Psoas muscle (tissue), 8 donors: ENCODE measurements around the gene MYO3B. TPM values are rescaled to one million over a fixed set of nuclear protein-coding genes. Genes with fewer than 3 reads are reported as not detected.

ENCODE experiments used
- ATAC-seq, 4 donors: fragments of 200-7000 bp; cut with Tn5 transposase; one replicate each; pipeline ENCODE4 v1.9.1; 2020; ENCODE audit warnings: moderate library complexity in 3 of 4, mild to moderate bottlenecking in 2 of 4
- DNase-seq, 2 donors: peaks; one replicate each; pipeline ENCODE4 v3.0.0-alpha.2; 2020
- H3K27ac ChIP-seq: fragments of 200-600 bp; one replicate; pipeline ENCODE4 v1.8.0; 2022
- H3K27me3 ChIP-seq, 3 donors: fragments of 200-600 bp in 1 of 3; one replicate each; pipeline versions ENCODE4 v1.6.1 to v1.8.0; 2013 to 2022; ENCODE audit warnings: low read length in 2 of 3, mild to moderate bottlenecking in 2 of 3, moderate library complexity in 1 of 3; ENCODE audit not compliant: insufficient read depth in 3 of 3
- H3K36me3 ChIP-seq, 2 donors: fragments of 200-600 bp in 1 of 2; one replicate each; pipeline versions ENCODE4 v1.6.1 to v1.8.0; 2013 to 2022; ENCODE audit warnings: low read depth in 1 of 2, mild to moderate bottlenecking in 1 of 2, moderate library complexity in 1 of 2; ENCODE audit not compliant: insufficient read depth in 1 of 2
- H3K4me1 ChIP-seq: fragments of 200-600 bp; one replicate; pipeline ENCODE4 v1.8.0; 2022
- H3K4me3 ChIP-seq: fragments of 200-600 bp; one replicate; pipeline ENCODE4 v1.8.0; 2022; ENCODE audit warnings: mild to moderate bottlenecking
- H3K9me3 ChIP-seq: fragments of 200-600 bp; one replicate; pipeline ENCODE4 v1.8.0; 2022
- CTCF ChIP-seq: fragments of 200-600 bp; IDR thresholded peaks from one replicate; pipeline ENCODE4 v1.8.0; 2022; ENCODE audit warnings: antibody characterized with exemption
- WGBS, 3 donors: extraction: QIAGEN DNeasy Blood & Tissue Kit; methylation state at CpG; one replicate each; pipeline versions ENCODE4 v1.1.6 to v1.1.7; 2013; 5-methylcytosine and 5-hydroxymethylcytosine counted together
- intact Hi-C, 2 donors: fragments of 100-400 bp; cut with DNase I; formaldehyde crosslinking; loops; one replicate each; pipeline versions ENCODE4 v1.11.0 to v1.14.2; 2022
- polyA plus RNA-seq, 3 donors: library from polyadenylated mRNA; stranded (reverse); fragments of 200-250 nt; gene quantifications; one replicate each; pipeline ENCODE4 v1.2.3, GENCODE V29; 2013
- total RNA-seq, 4 donors: library from RNA; stranded (reverse); fragmentation: NEBNext Ultra II Directional in 2 of 4; extraction: Animal tissue kit (Norgen Biotek cat#: 25700) in 2 of 4; gene quantifications; one replicate each; pipeline versions ENCODE4 v1.2.1 to v1.2.4, GENCODE V29; 2021 to 2023
- donor health status: healthy with polysubstance abuse.
- donor health status: DM: no; HTN: no; CAD: no; lungs with moderate emphysema.
- donor health status: Bipolar disorder and iron deficiency.
- donor health status: healthy.
- donor health status: DM: yes; HTN: yes; CAD: no.
- donor health status: DM: no; HTN: no; CAD: no.
- donor health status: DM: no; HTN: no; CAD: no.
- donor health status: DM: yes; HTN: yes; CAD: no.

Gene MYO3B
- total and polyA plus RNA-seq, 7 donors, result 0.04 to 0.32 TPM; not detected in 5

- no peak for TF ChIP-seq CTCF
- H3K27me3 ChIP-seq, result peaks cover 0 to 45% (median 4%) of the 10 kb centered on the region in 3 donors
- H3K9me3 ChIP-seq, result no peaks in the 10 kb centered on the region
- no peaks in the 10 kb centered on the region for H3K36me3 ChIP-seq
- 62 to 91% (median 75%) methylated on average over 3 of the region's 3 CpGs for WGBS, 3 donors
- no peak overlapping the region for H3K4me3 ChIP-seq
- no peaks in the 10 kb centered on the region for H3K4me1 ChIP-seq
- no peak overlapping the region for H3K27ac ChIP-seq
- DNase-seq, result no peak
- intact Hi-C loops, result no loop called here
- no peak for ATAC-seq
Measured at GRCh38 chr2:170365686-170366085, 187.7 kb downstream of the MYO3B start.

- Histone ChIP-seq H3K27me3 (peaks cover 0 to 41% (median 4%) of the 10 kb centered on the region in 3 donors), H3K27ac (no peak overlapping the region), H3K36me3 (no peaks in the 10 kb centered on the region), H3K4me3 (no peak overlapping the region), H3K9me3 (no peaks in the 10 kb centered on the region), H3K4me1 (no peaks in the 10 kb centered on the region)
- 67 to 72% (median 71%) methylated on average over 5 of the region's 5 CpGs for WGBS, 3 donors
- DNase-seq, result no peak
- intact Hi-C loops, result no loop called here
- no peak for TF ChIP-seq CTCF
- ATAC-seq, result no peak
Measured at GRCh38 chr2:170368370-170368769, 190.4 kb downstream of the MYO3B start.

- no peak for DNase-seq
- Histone ChIP-seq H3K4me1 (no peaks in the 10 kb centered on the region), H3K36me3 (no peaks in the 10 kb centered on the region), H3K27ac (no peak overlapping the region), H3K27me3 (peaks cover 0 to 43% (median 6%) of the 10 kb centered on the region in 3 donors), H3K9me3 (no peaks in the 10 kb centered on the region), H3K4me3 (no peak overlapping the region)
- TF ChIP-seq CTCF, result no peak
- intact Hi-C loops, result no loop called here
- ATAC-seq, result no peak
- WGBS, 3 donors, result 76 to 82% (median 78%) methylated on average over 2 of the region's 2 CpGs
Measured at GRCh38 chr2:170369228-170369627, 191.3 kb downstream of the MYO3B start.

- no peaks in the 10 kb centered on the region for H3K9me3 ChIP-seq
- intact Hi-C loops, result loop anchor here in 1 of 2 donors (5.0 kb wide), 1 partner anchor 442 kb away; no protein-coding TSS in a partner anchor
- H3K4me3 ChIP-seq, result no peak overlapping the region
- no peaks in the 10 kb centered on the region for H3K36me3 ChIP-seq
- ATAC-seq (no peak), DNase-seq (no peak)
- H3K27me3 ChIP-seq, result peaks cover 0 to 40% (median 6%) of the 10 kb centered on the region in 3 donors
- WGBS, 3 donors, result 6 to 19% (median 12%) methylated on average over 1 of the region's 1 CpG
- no peak overlapping the region for H3K27ac ChIP-seq
- H3K4me1 ChIP-seq, result no peaks in the 10 kb centered on the region
- peak; percentile 24 for TF ChIP-seq CTCF
Measured at GRCh38 chr2:170369894-170370293, 191.9 kb downstream of the MYO3B start.
